CD14-positive monocyte (primary cell): Measurements from ENCODE around the gene SIAH3. TPM values are rescaled to one million over a fixed set of nuclear protein-coding genes. Genes with fewer than 3 reads are reported as not detected.

Source experiments
- DNase-seq, 3 donors: peaks; one replicate each; pipeline ENCODE4 v3.0.0-alpha.2; 2011 to 2022
- H2AFZ ChIP-seq: 2 replicates; pipeline ENCODE4 v1.6.0; 2012; ENCODE audit warnings: mild to moderate bottlenecking, low read depth, low read length, inconsistent platforms; ENCODE audit not compliant: insufficient read depth, poor library complexity, severe bottlenecking
- H3K27ac ChIP-seq, 2 donors: 1 replicate in 1 of 2; 2 replicates in 1 of 2; pipeline ENCODE4 v1.5.1; 2012 to 2013; ENCODE audit warnings: low read length in 2 of 2, control low read depth in 1 of 2, inconsistent platforms in 1 of 2, low read depth in 1 of 2, mild to moderate bottlenecking in 1 of 2
- H3K27me3 ChIP-seq, 2 donors: one replicate each; pipeline versions ENCODE4 v1.6.0 to v1.6.1; 2011 to 2013; ENCODE audit warnings: low read length in 2 of 2; ENCODE audit not compliant: control insufficient read depth in 2 of 2, insufficient read depth in 2 of 2
- H3K36me3 ChIP-seq, 2 donors: replicated peaks in 1 of 2; 1 replicate in 1 of 2; 2 replicates in 1 of 2; pipeline versions ENCODE4 v1.5.1 to v1.6.1; 2012 to 2013; ENCODE audit warnings: low read length in 2 of 2, control low read depth in 1 of 2, inconsistent platforms in 1 of 2, mild to moderate bottlenecking in 1 of 2; ENCODE audit not compliant: insufficient read depth in 2 of 2, control insufficient read depth in 1 of 2
- H3K4me1 ChIP-seq, 2 donors: 1 replicate in 1 of 2; 2 replicates in 1 of 2; pipeline versions ENCODE4 v1.5.1 to v1.6.1; 2012 to 2013; ENCODE audit warnings: low read length in 2 of 2, control low read depth in 1 of 2, inconsistent platforms in 1 of 2, mild to moderate bottlenecking in 1 of 2, moderate library complexity in 1 of 2; ENCODE audit not compliant: insufficient read depth in 2 of 2, control insufficient read depth in 1 of 2
- H3K4me2 ChIP-seq: replicated peaks from 2 replicates; pipeline ENCODE3; 2012; ENCODE audit warnings: low read length, moderate library complexity, mild to moderate bottlenecking; ENCODE audit not compliant: poor library complexity, severe bottlenecking; ENCODE audit errors: extremely low read depth
- H3K4me3 ChIP-seq, 3 experiments: fragments of 200-600 bp in 1 of 3; sonication (generic) in 1 of 3; replicated peaks in 1 of 3; 1 replicate in 2 of 3; 2 replicates in 1 of 3; pipeline ENCODE4 v1.5.1; 2011 to 2013; ENCODE audit warnings: low read length in 3 of 3, mild to moderate bottlenecking in 3 of 3, control low read depth in 2 of 3, low read depth in 2 of 3, inconsistent platforms in 1 of 3, moderate library complexity in 1 of 3
- H3K79me2 ChIP-seq: 2 replicates; pipeline ENCODE4 v1.6.0; 2012; ENCODE audit warnings: mild to moderate bottlenecking, control low read depth, inconsistent platforms, low read length, moderate library complexity; ENCODE audit not compliant: insufficient read depth
- H3K9ac ChIP-seq: 2 replicates; pipeline ENCODE4 v1.6.0; 2017; ENCODE audit warnings: low read length, mild to moderate bottlenecking; ENCODE audit not compliant: insufficient read depth, poor library complexity, severe bottlenecking
- H3K9me3 ChIP-seq, 2 donors: replicated peaks in 1 of 2; 1 replicate in 1 of 2; 2 replicates in 1 of 2; pipeline versions ENCODE4 v1.5.1 to v1.6.1; 2012 to 2013; ENCODE audit warnings: low read length in 2 of 2, control low read depth in 1 of 2; ENCODE audit not compliant: control insufficient read depth in 1 of 2, insufficient read depth in 1 of 2
- H4K20me1 ChIP-seq: 2 replicates; pipeline ENCODE4 v1.6.0; 2012; ENCODE audit warnings: mild to moderate bottlenecking, low read length, control low read depth, moderate library complexity; ENCODE audit not compliant: insufficient read depth
- H3K27ac Mint-ChIP-seq, 7 donors: one replicate each; pipeline ENCODE4 v1.8.0; 2020; ENCODE audit warnings: mild to moderate bottlenecking in 7 of 7, mixed read lengths in 7 of 7, moderate library complexity in 6 of 7, inconsistent platforms in 2 of 7
- H3K27me3 Mint-ChIP-seq, 3 donors: one replicate each; pipeline ENCODE4 v1.8.0; 2021 to 2022; ENCODE audit warnings: low read depth in 3 of 3, mild to moderate bottlenecking in 3 of 3, mixed read lengths in 3 of 3, moderate library complexity in 3 of 3, inconsistent platforms in 1 of 3
- H3K36me3 Mint-ChIP-seq, 2 donors: one replicate each; pipeline ENCODE4 v1.8.0; 2020; ENCODE audit warnings: mixed read lengths in 2 of 2, inconsistent platforms in 1 of 2, mild to moderate bottlenecking in 1 of 2
- H3K4me1 Mint-ChIP-seq: one replicate; pipeline ENCODE4 v1.8.0; 2020; ENCODE audit warnings: mild to moderate bottlenecking, mixed read lengths
- H3K4me3 Mint-ChIP-seq, 2 donors: one replicate each; pipeline ENCODE4 v1.8.0; 2020; ENCODE audit warnings: mild to moderate bottlenecking in 2 of 2, mixed read lengths in 2 of 2, moderate library complexity in 1 of 2
- H3K9me3 Mint-ChIP-seq, 7 donors: one replicate each; pipeline ENCODE4 v1.8.0; 2020 to 2022; ENCODE audit warnings: mixed read lengths in 7 of 7, mild to moderate bottlenecking in 6 of 7, moderate library complexity in 6 of 7, inconsistent platforms in 2 of 7
- WGBS: methylation state at CpG from one replicate; pipeline ENCODE4 v1.1.5; 2013; ENCODE audit warnings: missing lambda C conversion rate; ENCODE audit not compliant: insufficient coverage; 5-methylcytosine and 5-hydroxymethylcytosine counted together
- intact Hi-C, 2 donors: fragments of 100-400 bp; cut with micrococcal nuclease; formaldehyde crosslinking; loops; one replicate each; pipeline versions ENCODE4 v1.15.0 to v1.15.1; 2023
- polyA plus RNA-seq, 3 donors: library from polyadenylated mRNA; depleted of rRNA in 1 of 3; unstranded in 2 of 3; stranded (reverse) in 1 of 3; fragments of 300-500 nt in 2 of 3; fragments of >200 nt in 1 of 3; fragmentation: Illumina TruSeq in 2 of 3; gene quantifications; 1 replicate in 2 of 3; 2 replicates in 1 of 3; pipeline ENCODE4 v1.2.3, GENCODE V29; 2012 to 2021
- TF ChIP-seq, protein P1 (sequence below): fragments of 200-600 bp; IDR thresholded peaks from one replicate; pipeline ENCODE4 v1.8.0; 2022; ENCODE audit warnings: antibody characterized with exemption, mild to moderate bottlenecking

SIAH3 gene
- polyA plus RNA-seq, 3 donors, result not detected

DNA sequence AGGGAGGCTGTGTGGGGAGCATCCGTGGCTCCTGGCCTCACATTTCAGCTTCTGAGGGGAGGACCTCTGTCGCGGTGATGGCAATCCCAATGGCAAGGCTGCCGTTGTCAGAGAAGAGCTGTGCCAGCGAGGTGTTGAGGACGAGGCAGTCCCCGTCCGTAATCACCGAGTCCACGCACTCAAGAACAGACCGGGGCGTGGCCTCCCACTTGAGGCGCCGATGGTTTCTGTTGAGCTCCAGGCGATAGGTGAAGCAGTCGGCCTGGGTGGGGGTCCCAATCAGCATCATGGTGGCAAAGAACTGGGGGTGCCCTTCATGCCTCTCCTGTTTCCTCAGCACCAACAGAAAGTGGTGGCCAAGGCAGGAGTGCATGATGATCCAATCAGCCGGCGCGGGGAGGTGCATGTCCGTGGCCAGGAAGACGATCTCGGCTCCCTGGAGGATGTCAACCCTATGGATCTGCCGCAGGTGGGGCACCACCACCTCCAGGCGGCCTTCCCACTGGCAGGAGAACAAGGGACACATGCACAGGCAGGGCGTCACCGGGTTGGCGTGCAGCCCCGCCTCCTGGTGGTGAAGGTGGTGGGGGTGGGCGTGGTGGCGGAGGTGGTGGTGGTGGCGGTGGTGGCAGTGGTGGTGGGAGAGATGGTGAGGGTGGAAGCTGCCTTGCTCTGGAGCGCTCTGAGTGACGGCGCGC lies 68.1 kb downstream of the SIAH3 start:
- H3K79me2 ChIP-seq, result no peaks in the 10 kb centered on the region
- H3K4me1 ChIP-seq, result no peaks in the 10 kb centered on the region
- DNase-seq, result no peak
- no peak overlapping the region for H2AFZ ChIP-seq
- Mint-ChIP-seq H3K4me3 (no peak overlapping the region), H3K9me3 (peaks cover 0 to 2% (median 0%) of the 10 kb centered on the region in 7 donors), H3K27me3 (peaks cover 2 to 7% (median 3%) of the 10 kb centered on the region in 3 donors), H3K27ac (no peak overlapping the region), H3K36me3 (no peaks in the 10 kb centered on the region), H3K4me1 (peaks cover 10% of the 10 kb centered on the region)
- no peak overlapping the region for H3K9ac ChIP-seq
- WGBS, result 97% methylated on average over 30 of the region's 35 CpGs
- intact Hi-C loops, result no loop called here
- no peaks in the 10 kb centered on the region for H3K9me3 ChIP-seq
- H3K4me2 ChIP-seq, result no peak overlapping the region
- TF ChIP-seq, protein P1, sequence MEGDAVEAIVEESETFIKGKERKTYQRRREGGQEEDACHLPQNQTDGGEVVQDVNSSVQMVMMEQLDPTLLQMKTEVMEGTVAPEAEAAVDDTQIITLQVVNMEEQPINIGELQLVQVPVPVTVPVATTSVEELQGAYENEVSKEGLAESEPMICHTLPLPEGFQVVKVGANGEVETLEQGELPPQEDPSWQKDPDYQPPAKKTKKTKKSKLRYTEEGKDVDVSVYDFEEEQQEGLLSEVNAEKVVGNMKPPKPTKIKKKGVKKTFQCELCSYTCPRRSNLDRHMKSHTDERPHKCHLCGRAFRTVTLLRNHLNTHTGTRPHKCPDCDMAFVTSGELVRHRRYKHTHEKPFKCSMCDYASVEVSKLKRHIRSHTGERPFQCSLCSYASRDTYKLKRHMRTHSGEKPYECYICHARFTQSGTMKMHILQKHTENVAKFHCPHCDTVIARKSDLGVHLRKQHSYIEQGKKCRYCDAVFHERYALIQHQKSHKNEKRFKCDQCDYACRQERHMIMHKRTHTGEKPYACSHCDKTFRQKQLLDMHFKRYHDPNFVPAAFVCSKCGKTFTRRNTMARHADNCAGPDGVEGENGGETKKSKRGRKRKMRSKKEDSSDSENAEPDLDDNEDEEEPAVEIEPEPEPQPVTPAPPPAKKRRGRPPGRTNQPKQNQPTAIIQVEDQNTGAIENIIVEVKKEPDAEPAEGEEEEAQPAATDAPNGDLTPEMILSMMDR, result no peak
- H4K20me1 ChIP-seq, result no peaks in the 10 kb centered on the region
- H3K4me3 ChIP-seq, result no peak overlapping the region
- H3K36me3 ChIP-seq, result no peaks in the 10 kb centered on the region
- H3K27me3 ChIP-seq, result no peaks in the 10 kb centered on the region
- no peak overlapping the region for H3K27ac ChIP-seq

DNA sequence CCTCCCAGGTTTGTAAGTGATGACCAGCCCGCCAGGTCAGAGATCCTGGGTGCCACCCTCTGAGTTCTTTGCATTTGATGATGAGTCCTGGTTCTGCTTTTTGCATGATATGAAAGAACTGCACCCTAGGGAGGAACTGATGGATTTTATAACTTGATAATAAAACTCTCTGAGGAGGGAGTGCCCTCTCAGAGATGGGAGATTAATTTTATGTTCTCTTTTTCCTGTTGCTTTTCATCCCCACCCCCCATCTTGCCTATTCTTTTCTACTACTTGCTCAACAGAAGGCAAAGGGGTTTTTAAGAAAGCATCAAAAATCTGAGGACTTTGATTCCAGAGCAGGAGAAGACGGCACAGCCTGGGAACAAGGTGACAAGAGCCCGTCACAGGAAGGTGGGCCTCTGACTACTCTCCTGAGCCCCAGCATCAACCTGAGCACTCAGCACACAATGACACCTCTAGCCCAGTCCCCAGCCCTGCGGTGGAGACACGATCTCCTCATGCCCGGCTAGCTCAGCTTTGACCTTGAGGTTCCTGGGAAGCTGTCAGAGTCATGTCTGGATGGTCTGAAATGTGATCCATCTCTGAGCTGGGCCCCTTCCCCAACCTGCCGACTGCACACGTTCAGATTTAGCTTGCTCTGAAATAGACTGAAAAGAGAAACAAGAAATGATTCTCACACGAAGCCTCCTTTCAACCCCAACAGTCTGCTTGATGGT lies 69.1 kb downstream of the SIAH3 start:
- H3K79me2 ChIP-seq, result no peaks in the 10 kb centered on the region

More for the DNA sequence above, 69.1 kb downstream of the SIAH3 start:
- no peaks in the 10 kb centered on the region for H3K36me3 ChIP-seq
- H3K4me1 ChIP-seq, result no peaks in the 10 kb centered on the region
- H3K27me3 Mint-ChIP-seq, result peaks cover 2 to 7% (median 3%) of the 10 kb centered on the region in 3 donors
- intact Hi-C loops, result no loop called here
- no peak overlapping the region for H3K4me3 ChIP-seq
- WGBS, result 89% methylated on average over 5 of the region's 9 CpGs
- peaks cover 0 to 2% (median 0%) of the 10 kb centered on the region in 7 donors for H3K9me3 Mint-ChIP-seq
- H3K4me1 Mint-ChIP-seq, result peaks cover 10% of the 10 kb centered on the region
- H3K4me3 Mint-ChIP-seq, result peak overlapping the region; percentile 21 to 27
- H3K9me3 ChIP-seq, result no peaks in the 10 kb centered on the region
- TF ChIP-seq, protein P1, result no peak
- no peak overlapping the region for H3K9ac ChIP-seq
- H3K27ac Mint-ChIP-seq, result no peak overlapping the region
- no peak for DNase-seq
- no peak overlapping the region for H3K27ac ChIP-seq
- no peaks in the 10 kb centered on the region for H3K27me3 ChIP-seq
- no peak overlapping the region for H3K4me2 ChIP-seq
- no peak overlapping the region for H2AFZ ChIP-seq
- no peaks in the 10 kb centered on the region for H4K20me1 ChIP-seq
- no peaks in the 10 kb centered on the region for H3K36me3 Mint-ChIP-seq
